Lower leg skin (tissue), 3 donors: ENCODE data around the gene JUNB.

ENCODE experiments used
- CTCF ChIP-seq, 3 donors: fragments of 450-650 bp; IDR thresholded peaks; one replicate each; pipeline ENCODE4 v1.5.1; 2016; ENCODE audit warnings: antibody characterized with exemption in 3 of 3, mild to moderate bottlenecking in 3 of 3, moderate library complexity in 2 of 3
- POLR2A ChIP-seq, 2 donors: fragments of 450-650 bp; IDR thresholded peaks; one replicate each; pipeline ENCODE4 v1.6.1; 2016 to 2017; ENCODE audit warnings: antibody characterized with exemption in 2 of 2, mild to moderate bottlenecking in 1 of 2, moderate library complexity in 1 of 2

- TF ChIP-seq CTCF (IDR thresholded peaks at IDR 0.05) (peak in 1 of 3 donors; percentile 11), POLR2A (IDR thresholded peaks at IDR 0.05) (peak in 1 of 2 donors; percentile 70)
Observed at GRCh38 chr19:12789904-12790619, 1.2 kb upstream of the JUNB start.
